Loucy (cell line): ENCODE results near the gene FMO5.

ENCODE experiments used
- CTCF ChIP-seq: fragments of 200-600 bp; sonication (generic); conservative IDR thresholded peaks from 2 replicates; pipeline ENCODE4 v1.5.1; 2014; ENCODE audit warnings: mild to moderate bottlenecking, antibody characterized with exemption, low read length
- EZH2phosphoT487 ChIP-seq: fragments of 200-600 bp; IDR thresholded peaks from 2 replicates; pipeline ENCODE4 v1.6.1; 2018; ENCODE audit warnings: antibody characterized with exemption, mild to moderate bottlenecking, moderate library complexity, borderline replicate concordance

GRCh38 chr1:147238925-147239820 is 14.0 kb upstream of the FMO5 start:
- TF ChIP-seq CTCF (no peak), EZH2phosphoT487 (no peak)
